Esophagus squamous epithelium (tissue), 4 donors: ENCODE measurements around the gene EPC1.

Experiments used
- CTCF ChIP-seq, 6 experiments: fragments of 450-650 bp in 4 of 6; fragments of 200-600 bp in 2 of 6; sonication (generic) in 2 of 6; IDR thresholded peaks; one replicate each; pipeline ENCODE4 v1.5.1; 2016 to 2019; ENCODE audit warnings: antibody characterized with exemption in 6 of 6, mild to moderate bottlenecking in 4 of 6, moderate library complexity in 4 of 6
- POLR2A ChIP-seq, 4 donors: fragments of 450-650 bp; IDR thresholded peaks; one replicate each; pipeline ENCODE4 v1.6.1; 2017; ENCODE audit warnings: antibody characterized with exemption in 4 of 4, mild to moderate bottlenecking in 4 of 4, moderate library complexity in 3 of 4

GRCh38 chr10:32390193-32390592 lies 43.2 kb upstream of the EPC1 start:
- TF ChIP-seq POLR2A (IDR thresholded peaks at IDR 0.05) (no peak), CTCF (IDR thresholded peaks at IDR 0.05) (no peak)
